Measurements from ENCODE around the gene C8A.

Gene C8A

GRCh38 chr1:56838759-56839158 lies 15.8 kb upstream of the C8A start:
- DNase-seq = no peak

DNA sequence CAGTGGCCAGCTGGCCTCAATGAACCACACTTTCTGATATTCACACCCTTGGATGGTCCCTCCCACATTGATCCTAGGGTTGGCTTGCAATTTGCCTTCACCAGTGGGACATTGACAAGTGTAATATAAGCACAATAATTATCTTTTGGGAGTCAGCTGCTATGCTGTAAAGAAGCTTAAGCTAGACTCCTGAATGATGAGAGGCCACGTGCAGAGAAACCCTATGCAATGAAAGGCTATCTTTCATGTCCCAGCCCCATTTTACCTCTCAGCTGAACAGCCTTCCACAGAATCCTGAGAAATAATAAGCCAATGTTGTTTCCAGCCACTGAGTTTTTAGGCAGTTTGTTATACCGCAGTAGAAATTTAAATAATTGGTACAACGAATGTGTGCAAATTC lies 11.1 kb upstream of the C8A start:
- no peak for DNase-seq

DNA sequence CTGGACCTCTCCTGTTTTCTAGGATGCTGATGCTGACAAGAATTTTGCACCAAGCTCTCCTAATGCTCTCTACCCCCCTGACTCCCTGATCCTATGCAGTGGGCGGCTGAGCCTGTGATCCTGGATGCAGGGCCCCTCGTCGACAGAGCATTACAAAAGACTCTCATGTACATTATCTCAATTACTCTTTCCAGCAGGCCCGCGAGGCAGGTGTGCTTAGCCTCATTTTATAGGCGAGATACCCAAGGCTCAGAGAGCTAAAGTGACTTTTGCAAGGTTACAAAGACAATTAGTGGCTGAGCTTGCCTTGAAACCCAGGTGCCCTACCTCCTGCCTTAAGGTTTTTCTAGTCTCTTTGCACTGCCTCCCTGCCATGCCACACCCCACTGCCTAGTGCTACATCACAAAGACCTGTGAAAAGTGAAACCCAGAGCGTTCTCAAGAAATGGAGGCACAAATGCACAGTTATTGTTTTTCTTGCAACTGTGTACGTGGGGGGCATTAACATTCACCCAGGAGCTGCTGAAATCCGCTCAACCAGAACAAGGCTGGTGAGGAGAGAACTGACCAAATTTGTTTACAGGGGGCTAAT lies 10.0 kb upstream of the C8A start:
- DNase-seq = no peak

DNA sequence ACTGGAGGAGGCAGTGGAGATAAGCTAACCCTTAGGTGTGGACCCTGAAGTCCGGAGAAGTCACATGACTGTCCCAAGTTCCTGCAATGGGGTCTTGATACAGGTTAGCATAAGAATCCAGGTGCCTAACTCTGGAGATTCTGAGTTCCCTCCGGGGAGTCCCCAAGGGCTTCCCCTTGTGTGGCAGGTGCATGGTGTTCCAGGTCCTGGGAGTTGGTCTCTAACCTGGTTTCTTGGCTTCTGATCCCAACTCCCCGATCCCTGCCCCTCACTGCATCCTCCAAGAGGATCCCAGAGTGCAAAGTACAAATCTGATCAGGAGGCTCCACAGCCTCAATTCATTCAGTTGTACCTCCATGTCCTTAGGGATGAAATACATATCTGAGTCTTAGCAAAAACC lies 9.3 kb upstream of the C8A start:
- no peak for DNase-seq

GRCh38 chr1:56849750-56850149 lies 4.8 kb upstream of the C8A start:
- no peak for DNase-seq

DNA sequence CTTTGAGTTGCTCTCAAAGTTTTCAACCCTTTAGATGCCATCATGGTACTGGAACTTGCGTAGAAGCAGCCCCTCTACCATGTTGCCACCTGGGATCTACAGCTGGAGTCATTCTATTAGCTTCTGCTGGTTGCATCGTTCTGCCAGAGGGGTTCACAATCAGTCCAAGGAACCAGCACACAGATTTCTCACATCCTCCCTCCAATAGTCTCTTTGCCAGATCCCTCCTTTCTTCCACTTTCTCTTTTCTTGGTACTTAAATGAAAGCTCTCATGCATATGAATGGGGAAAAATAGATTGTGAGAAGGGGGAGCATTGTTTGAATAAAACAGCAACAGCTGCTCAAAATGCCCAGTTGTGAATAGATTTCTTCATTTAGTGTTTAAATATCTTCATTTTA lies 4.2 kb upstream of the C8A start:
- DNase-seq = no peak

DNA sequence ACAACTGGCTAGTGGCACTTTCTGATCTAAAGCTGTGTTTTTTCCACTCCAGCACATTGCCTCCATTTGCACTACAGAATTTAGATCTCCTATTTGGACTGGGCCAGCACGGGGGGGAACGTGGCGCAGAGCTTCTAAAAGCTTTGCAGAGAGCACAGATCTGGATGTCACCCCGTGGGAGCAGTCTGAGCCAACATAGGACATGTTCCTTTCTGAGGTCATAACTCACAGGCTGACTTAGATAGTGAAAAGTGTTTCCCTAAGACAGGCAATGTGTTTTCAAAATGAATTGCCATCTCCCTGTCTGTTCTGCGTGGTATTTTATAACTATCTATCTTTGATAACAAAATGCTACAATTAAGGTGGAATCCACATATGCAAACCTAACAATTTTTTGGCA lies 3.7 kb upstream of the C8A start:
- no peak for DNase-seq

- DNase-seq = no peak
Observed at GRCh38 chr1:56852476-56852875, 2.1 kb upstream of the C8A start.

GRCh38 chr1:56855190-56855589 lies 593 bp downstream of the C8A start:
- no peak for DNase-seq

DNA sequence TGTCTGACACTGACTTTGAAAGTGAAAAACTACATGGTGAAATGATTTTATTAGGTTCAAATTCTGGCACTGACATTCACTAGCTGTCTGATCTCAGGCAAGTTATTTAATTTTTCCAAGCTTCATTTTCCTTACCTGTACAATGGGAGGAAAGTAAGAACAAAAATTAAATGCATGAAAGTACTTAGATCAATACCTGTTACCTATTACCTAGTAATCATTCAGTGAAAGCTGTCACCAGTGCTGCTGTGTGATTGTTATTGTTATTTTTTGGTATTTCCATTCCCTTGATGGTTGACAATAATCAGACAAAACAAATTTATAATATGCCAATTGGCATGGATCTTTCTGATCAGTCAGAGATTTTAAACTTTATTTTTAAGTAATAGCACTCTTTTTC lies 1.6 kb downstream of the C8A start:
- no peak for DNase-seq

DNA sequence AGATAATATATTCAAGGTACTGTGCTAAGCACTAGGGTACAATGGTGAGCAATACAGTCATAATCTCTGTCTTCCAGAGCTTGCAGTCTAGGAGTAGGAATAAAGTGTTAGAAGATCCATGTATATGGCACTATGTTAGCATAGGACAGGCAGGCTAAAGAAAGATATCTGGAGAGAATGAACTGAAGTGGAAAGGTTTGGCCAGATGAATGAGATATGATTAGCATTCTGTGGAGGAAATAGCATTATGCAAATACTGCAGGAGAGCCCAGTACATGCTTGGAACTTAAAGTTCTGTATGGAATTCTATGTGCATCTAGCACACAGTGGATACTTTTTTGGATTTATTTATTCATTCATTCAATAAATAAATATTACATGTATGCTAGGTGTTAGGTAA lies 4.7 kb downstream of the C8A start:
- no peak for DNase-seq

GRCh38 chr1:56863265-56863992 lies 8.8 kb downstream of the C8A start:
- no peak for DNase-seq

DNA sequence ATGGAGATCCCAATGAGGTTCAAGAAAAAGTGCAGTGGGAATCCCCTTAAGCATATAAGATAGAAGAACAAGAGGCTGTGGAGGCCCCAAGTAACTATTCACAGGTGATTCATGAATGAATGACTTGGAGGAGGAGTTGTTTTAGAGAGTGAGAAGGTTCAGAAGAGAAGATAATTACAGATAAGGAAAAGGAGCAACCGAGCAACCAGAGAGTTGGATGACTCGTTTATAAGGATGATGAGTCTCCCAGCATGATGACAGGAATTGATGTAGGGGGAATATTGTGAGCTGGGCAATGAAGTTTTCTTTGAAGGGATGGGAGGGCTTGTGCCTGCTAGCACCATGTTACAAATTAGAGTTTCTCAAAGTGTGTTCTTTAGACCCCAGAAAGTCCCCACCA lies 9.8 kb downstream of the C8A start:
- DNase-seq = no peak

- no peak for DNase-seq
Observed at GRCh38 chr1:56866656-56867055, 12.1 kb downstream of the C8A start.

GRCh38 chr1:56867491-56867890 lies 12.9 kb downstream of the C8A start:
- no peak for DNase-seq

- DNase-seq = no peak
Observed at GRCh38 chr1:56868761-56869160, 14.2 kb downstream of the C8A start.

- no peak for DNase-seq
Observed at GRCh38 chr1:56872597-56872996, 18.0 kb downstream of the C8A start.

DNA sequence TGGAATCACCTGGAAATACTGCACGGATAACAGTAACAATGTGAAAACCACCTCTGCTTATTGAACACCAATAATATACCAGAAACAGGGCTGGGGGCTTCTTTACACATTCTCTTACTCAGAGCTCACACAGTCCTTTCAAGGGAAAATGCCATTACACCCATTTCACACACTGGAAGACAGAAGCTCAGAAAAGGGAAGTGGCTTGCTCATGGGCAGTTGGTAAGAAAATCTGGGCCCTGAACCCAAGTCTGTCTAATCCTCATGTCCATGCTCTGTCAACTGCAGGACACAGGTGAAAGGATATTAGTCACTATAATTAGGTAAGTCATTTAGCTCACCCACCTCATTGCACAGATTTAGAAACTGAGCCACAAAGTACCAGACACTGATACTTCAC lies 18.6 kb downstream of the C8A start:
- DNase-seq = no peak

GRCh38 chr1:56874689-56875088 lies 20.1 kb downstream of the C8A start:
- no peak for DNase-seq

GRCh38 chr1:56877973-56878372 lies 23.4 kb downstream of the C8A start:
- no peak for DNase-seq

DNA sequence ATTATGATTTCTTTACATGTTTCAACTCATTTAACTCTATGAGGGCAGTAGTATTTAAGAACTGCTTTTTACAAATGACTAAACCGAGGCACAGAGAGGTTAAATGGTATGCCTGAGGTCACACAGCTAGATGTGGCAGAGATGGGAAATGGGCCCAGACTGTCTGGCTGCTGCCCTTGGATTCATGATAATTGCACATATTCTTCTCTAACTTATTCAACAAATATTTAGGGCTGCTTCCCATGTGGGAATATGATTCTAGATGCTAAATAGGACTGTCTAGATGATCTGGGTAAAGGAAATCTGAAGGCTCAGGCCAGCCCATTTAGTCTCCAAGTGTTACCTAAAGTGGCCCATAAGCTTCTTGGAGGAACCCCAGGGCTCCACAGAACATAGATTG lies 26.2 kb downstream of the C8A start:
- DNase-seq = no peak

DNA sequence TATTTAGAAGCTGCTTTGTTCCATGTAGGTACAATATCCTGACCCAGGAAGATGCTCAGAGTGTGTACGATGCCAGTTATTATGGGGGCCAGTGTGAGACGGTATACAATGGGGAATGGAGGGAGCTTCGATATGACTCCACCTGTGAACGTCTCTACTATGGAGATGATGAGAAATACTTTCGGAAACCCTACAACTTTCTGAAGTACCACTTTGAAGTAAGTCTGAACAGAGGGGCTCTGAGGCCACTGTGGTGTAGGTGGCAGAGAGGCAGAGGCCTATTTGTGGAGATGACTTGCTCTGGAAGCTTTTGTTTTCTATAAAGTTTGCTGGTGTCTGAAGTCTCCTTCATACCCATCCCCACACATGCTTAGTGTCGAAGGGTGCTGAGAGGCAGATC lies 26.8 kb downstream of the C8A start:
- no peak for DNase-seq

DNA sequence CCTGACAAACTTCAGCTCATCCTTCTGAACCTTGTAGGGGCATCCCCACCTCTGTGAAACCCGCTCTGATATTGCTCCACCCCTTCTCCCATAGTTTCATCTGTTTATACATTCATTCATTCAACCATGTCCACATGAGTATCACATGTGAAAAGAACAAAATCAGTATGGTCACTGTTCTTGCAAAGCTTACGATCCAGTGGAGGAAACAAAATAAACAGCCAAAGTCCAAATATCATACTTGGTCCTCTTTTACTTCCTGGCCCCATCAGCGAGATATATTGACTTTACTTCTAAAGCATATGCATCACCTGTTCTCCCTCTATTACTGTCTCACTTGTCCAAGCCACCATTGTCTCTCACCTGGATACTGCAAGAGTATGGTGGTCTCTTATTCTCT lies 35.6 kb downstream of the C8A start:
- DNase-seq = no peak

- DNase-seq = no peak
Observed at GRCh38 chr1:56894014-56894413, 39.4 kb downstream of the C8A start.
